Natural killer cell (primary cell): Measurements from ENCODE around the gene PHLDB3. TPM values are rescaled to one million over a fixed set of nuclear protein-coding genes. Genes with fewer than 3 reads are reported as not detected.
A peak's percentile ranks its signal among the peaks of the same experiment; 100 is the strongest.
"Not testable (repeated sequence)": the region's sequence is repeated elsewhere in the genome, so short reads cannot be mapped to it uniquely, and the experiment has no call there.

Experiments used
- ATAC-seq, 3 donors: fragments of 150-1000 bp in 2 of 3; fragments of 200-7000 bp in 1 of 3; cut with Tn5 transposase; 1 replicate in 1 of 3; 2 replicates in 2 of 3; pipeline ENCODE4 v1.10.0; 2021; ENCODE audit warnings: mild to moderate bottlenecking in 2 of 3, moderate library complexity in 2 of 3
- DNase-seq, 2 donors: peaks; one replicate each; pipeline versions ENCODE4 v3.0.0 to v3.0.0-alpha.2; 2013 to 2021; ENCODE audit warnings: mixed read lengths in 1 of 2
- H3K27ac ChIP-seq: one replicate; pipeline ENCODE4 v1.5.1; 2013; ENCODE audit warnings: mild to moderate bottlenecking, low read length
- H3K27me3 ChIP-seq: one replicate; pipeline ENCODE4 v1.6.1; 2013; ENCODE audit warnings: low read length; ENCODE audit not compliant: control insufficient read depth, insufficient read depth
- H3K36me3 ChIP-seq: one replicate; pipeline ENCODE4 v1.6.1; 2013; ENCODE audit warnings: low read length; ENCODE audit not compliant: control insufficient read depth, insufficient read depth
- H3K4me1 ChIP-seq: one replicate; pipeline ENCODE4 v1.6.1; 2013; ENCODE audit warnings: low read length; ENCODE audit not compliant: control insufficient read depth, insufficient read depth
- H3K4me3 ChIP-seq: one replicate; pipeline ENCODE4 v1.5.1; 2013; ENCODE audit warnings: low read length
- H3K9me3 ChIP-seq: one replicate; pipeline ENCODE4 v1.6.1; 2013; ENCODE audit warnings: low read length; ENCODE audit not compliant: control insufficient read depth, insufficient read depth
- H3K27ac Mint-ChIP-seq, 2 donors: one replicate each; pipeline ENCODE4 v1.8.0; 2022; ENCODE audit warnings: mild to moderate bottlenecking in 2 of 2, mixed read lengths in 2 of 2, moderate library complexity in 1 of 2
- H3K27me3 Mint-ChIP-seq, 2 donors: one replicate each; pipeline ENCODE4 v1.8.0; 2022; ENCODE audit warnings: low read depth in 2 of 2, mixed read lengths in 2 of 2
- H3K36me3 Mint-ChIP-seq: one replicate; pipeline ENCODE4 v1.8.0; 2022; ENCODE audit warnings: mixed read lengths
- H3K4me1 Mint-ChIP-seq, 2 donors: one replicate each; pipeline ENCODE4 v1.8.0; 2022; ENCODE audit warnings: mixed read lengths in 2 of 2
- H3K4me3 Mint-ChIP-seq: one replicate; pipeline ENCODE4 v1.8.0; 2022; ENCODE audit warnings: mild to moderate bottlenecking, moderate library complexity, mixed read lengths
- H3K9me3 Mint-ChIP-seq, 2 donors: one replicate each; pipeline ENCODE4 v1.8.0; 2022; ENCODE audit warnings: mixed read lengths in 2 of 2
- CTCF ChIP-seq: fragments of 200-600 bp; IDR thresholded peaks from one replicate; pipeline ENCODE4 v1.8.0; 2022; ENCODE audit warnings: antibody characterized with exemption
- WGBS: methylation state at CpG from one replicate; pipeline ENCODE4 v1.1.7; 2013; ENCODE audit warnings: missing lambda C conversion rate; ENCODE audit not compliant: insufficient coverage; 5-methylcytosine and 5-hydroxymethylcytosine counted together
- intact Hi-C: fragments of 100-400 bp; cut with micrococcal nuclease; formaldehyde crosslinking; loops from one replicate; pipeline ENCODE4 v1.14.2; 2022
- total RNA-seq, 4 donors: library from RNA; stranded (reverse); fragments of 120-200 nt in 1 of 4; gene quantifications; one replicate each; pipeline versions ENCODE4 v1.2.3 to v1.2.4, GENCODE V29; 2013 to 2022

The PHLDB3 gene
- total RNA-seq, 3 donors from 2014 or later (not counting 1 experiment from before 2014, with no cell fraction given) = 24.5 to 24.9 (median 24.8) TPM

GRCh38 chr19:43522929-43523328, 18.4 kb upstream of the PHLDB3 start:
- DNase-seq (no peak), ATAC-seq (no peak)
- Mint-ChIP-seq H3K4me3 (no peak overlapping the region), H3K36me3 (no peaks in the 10 kb centered on the region), H3K27ac (peak overlapping the region in 1 of 2 donors; percentile 20), H3K27me3 (no peaks in the 10 kb centered on the region), H3K9me3 (no peaks in the 10 kb centered on the region), H3K4me1 (peaks cover 29 to 32% of the 10 kb centered on the region in 2 donors)
- H3K27ac ChIP-seq = no peak overlapping the region
- no peaks in the 10 kb centered on the region for H3K36me3 ChIP-seq
- H3K4me1 ChIP-seq = peaks cover 31% of the 10 kb centered on the region
- intact Hi-C loops = no loop called here
- no peak for TF ChIP-seq CTCF
- H3K27me3 ChIP-seq = no peaks in the 10 kb centered on the region
- no peak overlapping the region for H3K4me3 ChIP-seq
- 88% methylated on average over 4 of the region's 5 CpGs for WGBS
- H3K9me3 ChIP-seq = no peaks in the 10 kb centered on the region

DNA sequence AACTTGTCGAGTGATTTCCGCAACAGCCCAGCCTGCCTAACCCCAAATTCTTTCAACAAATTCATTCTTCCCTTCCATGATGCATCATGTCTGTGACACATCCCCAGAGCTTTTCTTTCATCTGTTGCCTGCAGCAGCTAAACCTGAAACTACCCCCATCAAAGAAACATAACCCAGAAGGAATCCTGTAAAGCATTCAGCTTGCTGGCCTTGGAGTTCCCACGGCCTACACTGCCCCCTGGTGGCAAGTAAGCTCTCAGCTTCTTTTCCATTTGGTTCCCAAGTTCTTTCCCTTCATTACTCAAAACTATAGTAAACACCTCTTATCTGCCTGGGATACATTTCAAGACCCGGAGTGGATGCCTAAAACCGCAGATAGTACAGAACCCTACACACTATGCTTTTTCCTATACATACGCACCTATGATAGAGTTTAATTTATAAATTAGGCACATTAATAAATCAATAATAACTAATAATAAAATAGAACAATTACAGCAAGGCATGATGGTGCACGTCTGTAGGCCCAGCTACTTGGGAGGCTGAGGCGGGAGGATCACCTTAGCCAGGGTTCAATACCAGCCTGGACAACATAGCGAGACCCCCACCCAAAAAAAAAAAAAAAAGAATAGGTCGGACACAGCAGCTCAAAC, 15.0 kb upstream of the PHLDB3 start:
- no peaks in the 10 kb centered on the region for H3K27me3 Mint-ChIP-seq
- H3K4me1 ChIP-seq = peaks cover 2% of the 10 kb centered on the region

GRCh38 chr19:43518051-43518450, 13.5 kb upstream of the PHLDB3 start:
- Mint-ChIP-seq H3K4me3 (no peak overlapping the region), H3K27ac (no peak overlapping the region), H3K27me3 (no peaks in the 10 kb centered on the region), H3K4me1 (peaks cover 6% of the 10 kb centered on the region in 2 donors), H3K36me3 (no peaks in the 10 kb centered on the region), H3K9me3 (no peaks in the 10 kb centered on the region)
- Histone ChIP-seq H3K27ac (no peak overlapping the region), H3K9me3 (no peaks in the 10 kb centered on the region), H3K36me3 (peaks cover 4% of the 10 kb centered on the region), H3K4me1 (no peaks in the 10 kb centered on the region), H3K4me3 (no peak overlapping the region), H3K27me3 (no peaks in the 10 kb centered on the region)
- ATAC-seq (no peak), DNase-seq (no peak)
- intact Hi-C loops = no loop called here
- TF ChIP-seq CTCF = no peak
- 83% methylated on average over 2 of the region's 4 CpGs for WGBS

More for the DNA sequence above, 15.0 kb upstream of the PHLDB3 start:
- ATAC-seq = peak; percentile 69 to 84 (median 76)
- H3K27ac Mint-ChIP-seq = peak overlapping the region in 1 of 2 donors; percentile 13
- intact Hi-C loops = loop anchor here (1.0 kb wide), 2 partner anchors 72 to 86 kb away; no protein-coding TSS in a partner anchor
- H3K4me3 Mint-ChIP-seq = no peak overlapping the region
- Histone ChIP-seq H3K36me3 (peaks cover 4% of the 10 kb centered on the region), H3K9me3 (no peaks in the 10 kb centered on the region), H3K27me3 (no peaks in the 10 kb centered on the region), H3K27ac (no peak overlapping the region), H3K4me3 (no peak overlapping the region)
- no peaks in the 10 kb centered on the region for H3K36me3 Mint-ChIP-seq
- no peaks in the 10 kb centered on the region for H3K9me3 Mint-ChIP-seq
- WGBS = 63% methylated on average over 8 of the region's 10 CpGs
- peaks cover 9% of the 10 kb centered on the region in 2 donors for H3K4me1 Mint-ChIP-seq
- peak; percentile 70 to 93 for DNase-seq
- TF ChIP-seq CTCF = peak; percentile 88

GRCh38 chr19:43512399-43512798, 7.9 kb upstream of the PHLDB3 start:
- H3K4me3 ChIP-seq, H3K27me3 Mint-ChIP-seq, H3K4me3 Mint-ChIP-seq, H3K27ac ChIP-seq, DNase-seq, H3K36me3 Mint-ChIP-seq, H3K27me3 ChIP-seq, ATAC-seq, H3K4me1 Mint-ChIP-seq, intact Hi-C loops, H3K4me1 ChIP-seq, H3K9me3 ChIP-seq, H3K9me3 Mint-ChIP-seq: not testable (repeated sequence)
- peak overlapping the region in 1 of 2 donors; percentile 7 for H3K27ac Mint-ChIP-seq
- H3K36me3 ChIP-seq = peaks cover 28% of the 10 kb centered on the region
